Activated CD8-positive, alpha-beta T cell treated with anti-CD3 and anti-CD28 coated beads for 36 hours (primary cell): ENCODE results near the gene GALR3. TPM values are rescaled to one million over a fixed set of nuclear protein-coding genes. Genes with fewer than 3 reads are reported as not detected.

Experiments
- ATAC-seq: fragments of 200-7000 bp; cut with Tn5 transposase; one replicate; pipeline ENCODE4 v1.10.0; 2021; ENCODE audit warnings: mild to moderate bottlenecking, moderate library complexity
- CTCF ChIA-PET: fragments of 350-600 bp; sonication (Branson Sonifier 250); formaldehyde crosslinking; loops from one replicate; lab custom pipeline; 2021; ENCODE audit warnings: antibody characterized with exemption; lab: Charles Lee
- POLR2A ChIA-PET: fragments of 350-600 bp; sonication (Branson Sonifier 250); formaldehyde crosslinking; loops from one replicate; lab custom pipeline; 2021; ENCODE audit warnings: antibody characterized with exemption; lab: Charles Lee
- DNase-seq: peaks from one replicate; pipeline ENCODE4 v3.0.0-alpha.2; 2020
- H3K27ac Mint-ChIP-seq: one replicate; pipeline ENCODE4 v1.8.0; 2021; ENCODE audit warnings: mild to moderate bottlenecking, mixed read lengths
- H3K27me3 Mint-ChIP-seq: one replicate; pipeline ENCODE4 v1.8.0; 2021; ENCODE audit warnings: mixed read lengths
- H3K36me3 Mint-ChIP-seq: one replicate; pipeline ENCODE4 v1.8.0; 2021; ENCODE audit warnings: low read depth, mixed read lengths
- H3K4me1 Mint-ChIP-seq: one replicate; pipeline ENCODE4 v1.8.0; 2021; ENCODE audit warnings: low read depth, mixed read lengths
- H3K4me3 Mint-ChIP-seq: one replicate; pipeline ENCODE4 v1.8.0; 2021; ENCODE audit warnings: mild to moderate bottlenecking, moderate library complexity, mixed read lengths
- H3K9me3 Mint-ChIP-seq: one replicate; pipeline ENCODE4 v1.8.0; 2021; ENCODE audit warnings: mixed read lengths
- CTCF ChIP-seq: fragments of 200-600 bp; IDR thresholded peaks from one replicate; pipeline ENCODE4 v1.8.0; 2022; ENCODE audit warnings: antibody characterized with exemption, mild to moderate bottlenecking
- intact Hi-C: fragments of 100-400 bp; cut with micrococcal nuclease; formaldehyde crosslinking; loops from one replicate; pipeline ENCODE4 v1.10.0; 2022
- total RNA-seq, 2 experiments: library from RNA; stranded (reverse); gene quantifications; one replicate each; pipeline ENCODE4 v1.2.3, GENCODE V29; 2021

Gene GALR3
- total RNA-seq, 2 experiments from 2014 or later: not detected

- Mint-ChIP-seq H3K4me1 (peaks cover 36% of the 10 kb centered on the region), H3K4me3 (peak overlapping the region; percentile 48), H3K27me3 (peaks cover 46% of the 10 kb centered on the region), H3K9me3 (no peaks in the 10 kb centered on the region), H3K27ac (no peak overlapping the region), H3K36me3 (no peaks in the 10 kb centered on the region)
- intact Hi-C loops: no loop called here
- POLR2A ChIA-PET: interaction anchor here (2.0 kb wide), 1 partner anchor 63 kb away, joined by 5 read pairs; no protein-coding TSS in a partner anchor
- no peak for ATAC-seq
- CTCF ChIA-PET: no interaction called here
- DNase-seq: no peak
- TF ChIP-seq CTCF: no peak
Observed at GRCh38 chr22:37803639-37804351, 19.4 kb upstream of the GALR3 start.

- intact Hi-C loops: no loop called here
- peaks cover 52% of the 10 kb centered on the region for H3K27me3 Mint-ChIP-seq
- H3K27ac Mint-ChIP-seq: no peak overlapping the region
- peak overlapping the region; percentile 48 for H3K4me3 Mint-ChIP-seq
- ChIA-PET POLR2A (interaction anchor here (2.0 kb wide), 1 partner anchor 64 kb away, joined by 5 read pairs; no protein-coding TSS in a partner anchor), CTCF (interaction anchor here (1.0 to 5.8 kb wide), 2 partner anchors 14 to 59 kb away, joined by 3 to 73 read pairs; no protein-coding TSS in a partner anchor)
- ATAC-seq (no peak), DNase-seq (no peak)
- no peaks in the 10 kb centered on the region for H3K36me3 Mint-ChIP-seq
- no peak for TF ChIP-seq CTCF
- H3K9me3 Mint-ChIP-seq: no peaks in the 10 kb centered on the region
- H3K4me1 Mint-ChIP-seq: peaks cover 36% of the 10 kb centered on the region
Observed at GRCh38 chr22:37804352-37804880, 18.8 kb upstream of the GALR3 start.

GRCh38 chr22:37804881-37805809, 18.0 kb upstream of the GALR3 start:
- H3K9me3 Mint-ChIP-seq: no peaks in the 10 kb centered on the region
- H3K27me3 Mint-ChIP-seq: peaks cover 55% of the 10 kb centered on the region
- peak; percentile 11 for ATAC-seq
- POLR2A ChIA-PET: interaction anchor here (2.0 kb wide), 1 partner anchor 64 kb away, joined by 5 read pairs; no protein-coding TSS in a partner anchor
- H3K36me3 Mint-ChIP-seq: no peaks in the 10 kb centered on the region
- intact Hi-C loops: no loop called here
- no peak overlapping the region for H3K27ac Mint-ChIP-seq
- CTCF ChIA-PET: interaction anchor here (1.0 to 5.8 kb wide), 2 partner anchors 14 to 58 kb away, joined by 3 to 73 read pairs; no protein-coding TSS in a partner anchor
- peaks cover 36% of the 10 kb centered on the region for H3K4me1 Mint-ChIP-seq
- TF ChIP-seq CTCF: no peak
- peak overlapping the region; percentile 59 for H3K4me3 Mint-ChIP-seq
- DNase-seq: peak; percentile 71

GRCh38 chr22:37805810-37806277, 17.3 kb upstream of the GALR3 start:
- CTCF ChIA-PET: interaction anchor here (5.8 kb wide), 1 partner anchor 13 kb away, joined by 73 read pairs; no protein-coding TSS in a partner anchor
- no peak overlapping the region for H3K27ac Mint-ChIP-seq

More at GRCh38 chr22:37805810-37806277, 17.3 kb upstream of the GALR3 start:
- TF ChIP-seq CTCF: no peak
- no peaks in the 10 kb centered on the region for H3K36me3 Mint-ChIP-seq
- DNase-seq: no peak
- POLR2A ChIA-PET: interaction anchor here (3.2 kb wide), 1 partner anchor 197 kb away, joined by 7 read pairs; the partner anchor contains the start of gene GGA1
- no peak for ATAC-seq
- no peaks in the 10 kb centered on the region for H3K9me3 Mint-ChIP-seq
- H3K4me3 Mint-ChIP-seq: peak overlapping the region; percentile 59
- H3K4me1 Mint-ChIP-seq: peaks cover 36% of the 10 kb centered on the region
- peaks cover 52% of the 10 kb centered on the region for H3K27me3 Mint-ChIP-seq
- intact Hi-C loops: no loop called here
